ELR (cell line): ENCODE data around the gene TEKTIP1.
"Not testable (repeated sequence)": the region's sequence is repeated elsewhere in the genome, so short reads cannot be mapped to it uniquely, and the experiment has no call there.

ENCODE experiments used
- DNase-seq: peaks from one replicate; pipeline ENCODE4 v3.0.0-alpha.2; 2015; ENCODE audit warnings: low read depth

TEKTIP1 gene

DNA sequence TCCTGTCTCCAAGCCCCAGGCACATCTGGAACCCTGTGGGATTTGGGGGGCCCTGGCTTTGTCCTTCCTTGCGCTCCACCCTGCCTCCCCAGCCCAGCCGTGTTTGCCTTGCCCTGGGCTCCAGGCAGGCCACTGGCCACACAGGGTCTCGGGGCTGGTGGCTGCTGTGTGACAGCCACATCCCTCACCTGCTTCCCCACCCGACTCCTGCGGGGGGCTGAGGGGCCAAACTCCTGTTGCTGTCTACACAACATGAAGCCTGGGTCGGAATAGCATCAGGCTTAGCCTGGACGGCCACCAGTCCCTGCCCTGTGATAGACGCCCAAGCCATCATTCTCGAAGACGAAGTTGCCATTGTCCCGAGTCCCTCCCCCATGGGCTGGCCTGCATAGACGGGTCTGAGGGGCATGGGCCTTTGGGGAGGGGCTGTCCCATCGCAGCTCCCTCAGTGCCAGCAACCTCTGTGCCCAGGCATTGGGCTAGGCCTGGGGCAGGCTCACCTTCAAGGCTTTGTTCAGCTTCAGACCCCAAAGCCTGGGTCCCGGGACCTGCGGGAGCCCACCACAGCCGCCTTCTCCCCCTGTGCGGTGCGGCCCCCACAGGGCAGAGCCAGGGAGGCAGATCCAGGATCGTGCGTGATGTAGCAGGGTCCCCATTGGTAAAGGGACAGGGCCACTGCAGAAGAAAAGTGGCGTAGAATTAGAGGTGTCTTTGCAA, 15.5 kb upstream of the TEKTIP1 start:
- no peak for DNase-seq

DNA sequence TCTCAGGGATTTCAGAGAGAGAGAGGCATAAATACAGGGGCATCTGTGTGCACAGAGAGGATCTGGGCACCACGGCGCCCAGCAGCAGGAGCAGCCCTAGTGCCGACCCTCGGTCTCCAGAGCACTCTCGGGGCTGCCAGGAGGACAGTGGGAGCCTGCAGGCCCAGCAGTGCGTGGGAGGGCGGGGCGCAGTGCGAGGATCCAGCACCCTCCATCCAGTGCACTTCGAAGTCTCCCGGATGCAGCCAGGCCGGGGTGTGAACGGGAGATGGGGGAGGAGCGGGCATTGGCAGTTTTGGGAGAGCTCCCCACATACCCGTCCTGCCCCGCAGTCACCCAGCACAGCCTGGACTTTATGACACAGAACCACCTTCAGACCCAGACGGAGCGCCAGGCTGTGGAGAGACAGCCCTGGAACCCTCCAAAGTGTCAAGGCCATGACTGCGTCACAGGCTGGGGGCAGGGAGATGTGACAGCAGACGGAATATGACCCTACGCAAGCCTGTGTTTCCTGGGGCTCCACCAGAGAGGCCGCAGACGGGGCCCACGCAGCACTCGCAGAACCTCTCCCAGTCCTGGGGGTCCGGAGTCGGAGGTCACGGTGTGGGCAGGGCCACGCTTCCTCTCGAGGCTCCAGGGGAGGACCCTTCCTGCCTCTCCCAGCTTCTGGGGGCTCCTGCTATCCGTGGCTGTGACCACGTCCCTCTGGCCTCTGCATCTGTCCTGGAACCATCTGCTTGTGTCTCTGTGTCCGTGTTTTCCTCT, 14.7 kb upstream of the TEKTIP1 start:
- no peak for DNase-seq

DNA sequence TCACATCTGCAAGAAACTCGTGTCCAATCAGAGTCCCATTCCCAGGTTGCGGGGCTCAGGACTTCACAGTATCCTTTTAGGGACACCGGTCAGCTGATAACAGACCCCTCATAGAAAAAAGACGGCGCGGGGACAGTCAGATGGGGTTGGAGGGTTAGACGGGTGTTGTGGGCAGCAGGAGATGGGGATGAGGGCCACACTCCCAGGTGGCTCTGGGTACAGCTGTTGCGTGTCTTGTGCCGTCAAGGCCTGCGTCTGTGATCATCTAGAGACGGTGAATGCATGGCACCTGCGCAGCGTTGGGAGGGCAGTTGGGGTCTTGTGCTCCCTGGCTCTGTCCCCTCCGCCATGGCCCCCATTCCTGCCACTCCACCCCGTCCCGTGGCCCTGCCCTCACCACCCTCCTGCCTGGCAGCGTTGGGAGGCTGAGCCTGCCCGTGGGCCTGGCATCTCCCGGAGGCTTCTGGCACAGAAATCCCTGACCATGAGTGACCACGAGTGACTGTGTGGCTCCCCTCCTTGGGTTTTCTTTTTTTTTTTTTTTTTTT, 14.0 kb upstream of the TEKTIP1 start:
- no peak for DNase-seq

DNA sequence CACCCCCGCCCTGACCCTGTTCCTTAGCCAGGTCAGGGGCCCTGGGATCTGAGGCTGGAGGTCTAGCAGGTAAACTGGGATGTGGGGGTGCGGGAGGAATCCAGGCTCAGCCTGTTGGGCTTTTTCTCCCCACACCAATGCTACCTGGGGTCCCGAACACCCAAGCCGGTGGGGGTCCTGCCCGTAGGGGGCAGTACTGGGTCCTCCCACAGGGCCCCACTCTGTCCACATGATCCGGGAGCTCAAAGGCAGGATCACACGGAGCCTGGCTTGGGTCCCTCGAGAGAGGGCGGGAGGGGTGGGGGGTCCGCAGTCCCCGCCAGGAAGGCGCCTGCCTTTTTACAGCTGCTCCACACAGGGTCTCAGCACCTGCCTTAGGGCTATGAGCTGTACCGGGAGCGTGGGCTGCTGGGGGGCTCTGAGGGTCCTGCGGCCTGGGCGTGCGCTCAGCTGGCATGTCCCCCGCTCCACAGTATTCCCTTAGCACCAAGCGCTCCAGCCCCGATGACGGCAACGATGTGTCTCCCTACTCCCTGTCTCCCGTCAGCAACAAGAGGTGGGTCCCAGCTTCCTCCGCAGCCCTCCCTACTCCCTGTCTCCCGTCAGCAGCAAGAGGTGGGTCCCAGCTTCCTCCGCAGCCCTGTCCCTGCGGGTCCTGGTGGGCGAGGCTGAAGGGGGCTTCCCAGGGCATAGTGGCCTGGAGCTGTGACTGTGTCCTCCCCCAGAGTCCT, 12.3 kb upstream of the TEKTIP1 start:
- no peak for DNase-seq

DNA sequence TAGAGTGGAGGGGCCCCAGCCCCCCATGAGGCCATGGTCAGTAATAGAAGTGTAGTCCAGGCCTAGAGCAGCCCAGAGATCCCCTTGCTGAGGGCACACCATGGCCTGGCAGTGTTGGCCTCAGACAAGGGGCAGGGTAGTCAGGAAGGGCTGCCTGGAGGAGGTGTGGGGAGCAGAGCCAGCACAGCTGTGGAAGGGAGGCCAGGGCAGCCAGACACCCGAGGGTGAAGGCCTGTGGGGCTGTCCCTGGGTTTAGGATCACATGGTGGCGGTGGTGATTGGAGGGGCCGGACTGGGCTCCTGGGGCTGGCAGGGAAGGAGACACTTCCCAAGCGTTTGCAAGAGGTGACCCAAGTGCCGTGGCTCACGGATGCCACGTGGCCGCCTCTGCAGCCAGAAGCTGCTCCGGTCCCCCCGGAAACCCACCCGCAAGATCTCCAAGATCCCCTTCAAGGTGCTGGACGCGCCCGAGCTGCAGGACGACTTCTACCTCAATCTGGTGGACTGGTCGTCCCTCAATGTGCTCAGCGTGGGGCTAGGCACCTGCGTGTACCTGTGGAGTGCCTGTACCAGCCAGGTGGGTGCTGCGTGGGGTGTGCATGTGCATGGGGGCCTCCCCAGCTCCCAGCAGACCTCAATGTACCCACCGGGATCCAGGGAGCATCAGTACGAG, 11.6 kb upstream of the TEKTIP1 start:
- DNase-seq = no peak

DNA sequence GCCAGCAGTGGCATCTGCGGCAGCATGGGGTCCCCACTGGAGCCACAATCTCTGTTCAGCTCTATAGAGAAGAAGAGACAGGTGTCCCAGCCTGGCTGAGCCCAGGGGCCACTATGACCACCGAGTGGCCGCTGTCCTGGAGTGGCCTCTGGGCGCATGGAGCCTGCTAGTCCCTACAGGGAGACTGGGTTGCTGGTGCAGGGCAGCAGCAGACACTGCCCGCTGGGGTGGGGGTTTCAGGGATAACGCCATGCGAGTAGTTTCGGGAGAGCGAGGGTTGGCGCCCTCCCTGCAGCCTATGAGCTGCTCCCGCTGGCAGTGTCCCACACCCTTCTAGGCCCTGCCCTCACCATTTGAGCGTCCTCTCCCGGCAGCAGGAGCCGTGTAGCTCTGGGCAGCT, 10.9 kb upstream of the TEKTIP1 start:
- no peak for DNase-seq

DNA sequence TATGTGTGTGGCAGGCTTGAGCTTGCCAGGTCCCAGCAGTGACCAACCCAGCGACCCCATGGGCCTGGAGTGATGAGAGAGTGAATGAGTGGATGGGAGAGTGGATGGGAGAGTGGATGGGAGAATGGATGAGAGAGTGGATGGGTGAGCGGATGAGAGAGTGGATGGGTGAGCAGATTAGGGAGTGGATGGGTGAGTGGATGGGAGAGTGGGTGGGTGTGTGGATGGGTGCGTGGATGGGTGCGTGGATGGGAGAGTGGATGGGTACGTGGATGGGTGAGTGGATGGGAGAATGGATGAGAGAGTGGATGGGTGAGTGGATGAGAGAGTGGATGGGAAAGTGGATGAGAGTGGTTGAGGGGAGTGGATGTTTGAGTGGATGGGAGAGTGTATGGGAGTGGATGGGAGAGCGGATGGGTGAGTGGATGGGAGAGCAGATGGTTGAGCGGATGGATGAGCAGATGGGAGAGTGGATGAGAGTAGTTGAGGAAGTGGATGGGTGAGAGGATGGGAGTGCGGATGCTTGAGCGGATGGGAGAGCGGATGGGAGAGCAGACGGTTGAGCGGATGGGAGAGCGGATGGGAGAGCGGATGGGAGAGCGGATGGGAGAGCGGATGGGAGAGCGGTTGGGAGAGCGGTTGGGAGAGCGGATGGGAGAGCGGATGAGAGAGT, 10.3 kb upstream of the TEKTIP1 start:
- DNase-seq = no peak

DNA sequence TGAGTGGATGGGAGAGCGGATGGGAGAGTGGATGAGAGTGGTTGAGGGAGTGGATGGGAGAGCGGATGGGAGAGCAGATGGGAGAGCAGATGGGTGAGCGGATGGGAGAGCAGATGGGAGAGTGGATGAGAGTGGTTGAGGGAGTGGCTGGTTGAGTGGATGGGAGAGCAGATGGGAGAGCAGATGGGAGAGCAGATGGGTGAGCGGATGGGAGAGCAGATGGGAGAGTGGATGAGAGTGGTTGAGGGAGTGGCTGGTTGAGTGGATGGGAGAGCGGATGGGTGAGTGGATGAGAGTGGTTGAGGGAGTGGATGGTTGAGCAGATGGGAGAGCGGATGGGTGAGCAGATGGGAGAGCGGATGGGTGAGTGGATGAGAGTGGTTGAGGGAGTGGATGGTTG, 9.7 kb upstream of the TEKTIP1 start:
- not testable (repeated sequence) for DNase-seq

DNA sequence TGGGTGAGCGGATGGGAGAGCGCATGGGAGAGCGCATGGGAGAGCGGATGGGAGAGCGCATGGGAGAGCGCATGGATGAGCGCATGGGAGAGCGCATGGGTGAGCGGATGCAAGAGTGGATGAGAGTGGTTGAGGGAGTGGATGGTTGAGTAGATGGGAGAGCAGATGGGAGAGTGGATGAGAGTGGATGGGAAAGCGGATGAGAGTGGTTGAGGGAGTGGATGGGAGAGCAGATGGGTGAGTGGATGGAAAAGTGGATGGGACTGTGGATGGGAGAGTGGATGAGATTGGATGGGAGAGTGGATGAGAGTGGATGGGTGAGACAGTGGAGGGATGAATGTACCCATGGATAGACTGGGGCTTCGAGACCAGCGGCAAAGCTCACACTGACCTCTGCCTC, 8.6 kb upstream of the TEKTIP1 start:
- no peak for DNase-seq

DNA sequence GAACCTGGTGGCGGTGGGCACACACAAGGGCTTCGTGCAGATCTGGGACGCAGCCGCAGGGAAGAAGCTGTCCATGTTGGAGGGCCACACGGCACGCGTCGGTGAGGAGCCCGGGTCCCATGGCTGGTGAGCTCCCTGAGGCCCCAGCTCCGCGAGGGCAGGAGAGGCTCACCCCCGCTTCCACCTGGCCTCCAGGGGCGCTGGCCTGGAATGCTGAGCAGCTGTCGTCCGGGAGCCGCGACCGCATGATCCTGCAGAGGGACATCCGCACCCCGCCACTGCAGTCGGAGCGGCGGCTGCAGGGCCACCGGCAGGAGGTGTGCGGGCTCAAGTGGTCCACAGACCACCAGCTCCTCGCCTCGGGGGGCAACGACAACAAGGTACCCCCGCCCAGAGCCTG, 7.3 kb upstream of the TEKTIP1 start:
- no peak for DNase-seq

DNA sequence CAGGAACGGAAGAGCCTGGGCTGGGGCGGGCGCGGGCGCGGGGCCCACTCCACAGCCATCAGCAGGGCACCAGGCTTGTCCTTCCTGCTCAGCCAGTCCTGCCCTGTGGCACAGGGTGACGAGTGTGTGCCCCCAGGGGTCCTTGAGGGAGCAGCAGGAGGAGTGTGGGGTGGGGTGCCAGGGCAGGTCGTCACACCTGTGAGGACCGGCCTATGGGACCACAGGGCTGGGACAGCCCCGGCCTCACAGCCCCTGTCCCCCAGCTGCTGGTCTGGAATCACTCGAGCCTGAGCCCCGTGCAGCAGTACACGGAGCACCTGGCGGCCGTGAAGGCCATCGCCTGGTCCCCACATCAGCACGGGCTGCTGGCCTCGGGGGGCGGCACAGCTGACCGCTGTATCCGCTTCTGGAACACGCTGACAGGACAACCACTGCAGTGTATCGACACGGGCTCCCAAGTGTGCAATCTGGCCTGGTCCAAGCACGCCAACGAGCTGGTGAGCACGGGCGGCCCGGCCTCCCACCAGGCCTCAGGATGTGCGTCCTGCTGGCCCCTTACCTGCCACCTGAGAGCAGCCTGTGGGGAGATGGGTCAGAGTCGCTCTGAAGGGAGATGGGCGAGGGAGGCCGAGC, 6.7 kb upstream of the TEKTIP1 start:
- DNase-seq = no peak

DNA sequence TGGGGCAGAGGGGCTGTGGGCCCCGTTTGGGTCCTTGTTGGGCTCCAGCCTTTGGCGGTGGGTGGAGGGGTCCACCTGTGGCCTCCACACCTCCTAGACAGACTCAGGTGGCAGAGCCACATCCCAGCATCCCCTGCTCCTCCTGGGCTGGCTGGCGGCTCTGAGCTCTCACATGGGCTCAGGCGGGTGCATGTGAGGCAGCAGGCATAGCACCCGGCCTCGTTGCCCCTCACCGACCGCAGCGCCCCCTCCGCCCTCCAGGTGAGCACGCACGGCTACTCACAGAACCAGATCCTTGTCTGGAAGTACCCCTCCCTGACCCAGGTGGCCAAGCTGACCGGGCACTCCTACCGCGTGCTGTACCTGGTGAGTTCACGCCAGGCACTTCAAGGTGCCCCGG, 5.9 kb upstream of the TEKTIP1 start:
- no peak for DNase-seq

DNA sequence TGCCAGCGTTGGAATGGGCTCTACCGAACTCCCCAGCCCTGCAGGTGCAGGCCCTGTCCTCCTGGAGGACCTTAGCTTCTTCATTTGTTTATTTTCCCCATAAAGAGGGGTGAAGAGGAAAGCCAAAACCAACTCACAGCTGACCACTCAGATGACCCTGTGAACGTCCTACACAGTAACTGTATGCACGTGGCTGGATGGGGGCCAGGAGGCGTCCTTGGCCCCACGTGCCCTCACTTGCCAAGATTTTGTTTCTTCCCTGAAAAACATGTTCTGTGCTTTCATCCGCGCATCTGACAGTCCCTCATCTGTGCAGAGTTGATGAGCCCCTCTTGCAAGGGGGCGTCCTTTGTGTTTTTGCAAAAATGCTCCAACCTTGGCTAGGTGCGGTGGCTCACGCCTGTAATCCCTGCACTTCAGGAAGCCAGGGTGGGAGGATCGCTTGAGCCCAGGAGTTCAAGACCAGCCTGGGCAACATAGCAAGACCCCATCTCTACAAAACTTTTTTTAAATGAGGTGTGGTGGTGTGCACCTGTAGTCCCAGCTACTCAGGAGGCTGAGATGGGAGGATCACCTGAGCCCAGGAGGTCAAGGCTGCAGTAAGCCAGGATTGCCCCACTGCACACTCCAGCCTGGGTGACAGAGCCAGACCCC, 5.3 kb upstream of the TEKTIP1 start:
- no peak for DNase-seq

DNA sequence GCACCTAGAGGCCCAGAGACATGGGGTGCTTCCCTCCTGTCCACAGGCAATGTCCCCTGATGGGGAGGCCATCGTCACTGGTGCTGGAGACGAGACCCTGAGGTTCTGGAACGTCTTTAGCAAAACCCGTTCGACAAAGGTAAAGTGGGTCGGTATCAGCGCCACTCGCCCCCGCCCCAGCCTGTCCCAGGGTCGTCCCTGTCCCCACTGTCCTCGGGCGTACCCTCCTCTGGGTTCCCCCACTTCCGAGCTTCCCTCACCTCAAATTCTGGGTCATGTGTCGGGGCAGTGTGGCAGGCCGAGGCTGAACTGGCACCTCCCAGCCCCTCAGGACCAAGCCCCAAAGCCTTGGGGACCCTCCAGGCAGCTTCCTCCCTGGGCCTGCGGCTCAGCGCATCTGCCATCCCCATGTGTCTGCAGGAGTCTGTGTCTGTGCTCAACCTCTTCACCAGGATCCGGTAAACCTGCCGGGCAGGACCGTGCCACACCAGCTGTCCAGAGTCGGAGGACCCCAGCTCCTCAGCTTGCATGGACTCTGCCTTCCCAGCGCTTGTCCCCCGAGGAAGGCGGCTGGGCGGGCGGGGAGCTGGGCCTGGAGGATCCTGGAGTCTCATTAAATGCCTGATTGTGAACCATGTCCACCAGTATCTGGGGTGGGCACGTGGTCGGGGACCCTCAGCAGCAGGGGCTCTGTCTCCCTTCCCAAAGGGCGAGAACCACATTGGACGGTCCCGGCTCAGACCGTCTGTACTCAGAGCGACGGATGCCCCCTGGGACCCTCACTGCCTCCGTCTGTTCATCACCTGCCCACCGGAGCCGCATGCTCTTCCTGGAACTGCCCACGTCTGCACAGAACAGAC, 4.4 kb upstream of the TEKTIP1 start:
- no peak for DNase-seq

DNA sequence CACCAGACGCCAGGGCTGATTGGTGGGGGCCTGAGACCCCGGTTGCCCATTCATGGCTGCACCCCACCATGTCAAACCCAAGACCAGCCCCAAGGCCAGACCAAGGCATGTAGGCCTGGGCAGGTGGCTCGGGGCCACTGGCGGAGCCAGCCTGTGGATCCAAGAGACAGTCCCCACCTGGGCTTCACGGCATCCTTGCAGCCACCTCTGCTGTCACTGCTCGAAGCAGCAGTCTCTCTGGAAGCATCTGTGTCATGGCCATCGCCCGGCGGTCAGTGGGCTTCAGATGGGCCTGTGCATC, 3.8 kb upstream of the TEKTIP1 start:
- DNase-seq = no peak

DNA sequence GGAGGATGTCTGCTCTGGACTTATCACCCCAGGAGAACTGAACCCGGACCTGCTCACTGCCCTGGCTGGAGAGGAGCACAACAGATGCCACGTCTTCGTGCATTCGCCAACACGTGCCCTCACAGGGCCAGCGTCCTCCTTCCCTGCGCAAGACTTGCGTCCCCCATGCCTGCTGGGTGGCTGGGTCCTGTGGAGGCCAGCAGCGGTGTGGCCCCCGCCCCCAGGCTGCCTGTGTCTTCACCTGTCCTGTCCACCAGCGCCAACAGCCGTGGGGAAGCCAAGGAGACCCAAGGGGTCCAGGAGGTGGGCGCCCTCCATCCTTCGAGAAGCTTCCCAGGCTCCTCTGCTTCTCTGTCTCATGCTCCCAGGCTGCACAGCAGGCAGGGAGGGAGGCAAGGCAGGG, 3.4 kb upstream of the TEKTIP1 start:
- no peak for DNase-seq

DNA sequence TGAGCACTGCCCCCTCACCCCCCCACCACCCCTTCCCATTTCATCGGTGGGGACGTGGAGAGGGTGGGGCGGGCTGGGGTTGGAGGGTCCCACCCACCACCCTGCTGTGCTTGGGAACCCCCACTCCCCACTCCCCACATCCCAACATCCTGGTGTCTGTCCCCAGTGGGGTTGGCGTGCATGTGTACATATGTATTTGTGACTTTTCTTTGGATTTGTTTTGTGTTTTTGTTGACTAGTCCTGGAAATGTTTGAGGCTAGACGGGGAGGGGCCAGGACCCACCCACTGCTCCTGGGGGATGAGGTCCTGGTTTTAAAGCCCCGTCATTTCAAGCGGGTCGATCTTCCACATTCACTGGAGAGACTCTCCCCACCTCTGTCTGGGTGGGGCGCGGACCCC, 3.0 kb upstream of the TEKTIP1 start:
- no peak for DNase-seq

DNA sequence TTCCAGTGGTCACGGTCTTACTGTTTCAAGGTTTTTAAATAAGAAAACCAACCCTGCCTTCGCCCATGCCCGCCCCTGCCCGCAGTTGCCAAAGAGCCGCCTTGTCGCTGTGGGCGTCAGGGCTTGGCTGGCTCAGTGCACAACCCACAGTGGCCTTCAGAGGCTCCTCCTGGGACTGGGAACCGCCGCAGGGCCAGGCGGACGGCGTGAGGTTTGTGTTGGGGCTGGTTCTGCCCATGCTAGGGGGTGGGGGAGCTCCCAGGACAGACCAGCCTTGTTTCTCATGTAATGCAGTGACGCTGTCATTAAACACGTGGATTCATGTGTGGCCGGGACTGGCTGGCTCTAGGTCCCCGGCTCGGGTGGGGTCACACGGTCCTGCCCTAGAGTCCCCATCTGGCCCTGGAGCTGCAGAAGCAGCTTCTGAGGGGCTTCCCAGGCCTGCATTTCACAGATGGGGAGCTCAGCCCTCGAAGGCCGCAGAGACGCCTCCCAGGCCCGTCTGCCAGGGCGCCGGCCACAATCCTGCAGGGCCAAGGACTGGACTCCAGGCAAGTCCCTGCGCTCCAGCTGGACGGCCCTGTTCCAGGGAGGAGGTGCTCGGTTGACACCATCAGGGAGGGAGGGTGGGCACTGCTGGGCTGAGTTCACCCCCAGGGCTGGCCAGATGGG, 2.4 kb upstream of the TEKTIP1 start:
- DNase-seq = no peak

DNA sequence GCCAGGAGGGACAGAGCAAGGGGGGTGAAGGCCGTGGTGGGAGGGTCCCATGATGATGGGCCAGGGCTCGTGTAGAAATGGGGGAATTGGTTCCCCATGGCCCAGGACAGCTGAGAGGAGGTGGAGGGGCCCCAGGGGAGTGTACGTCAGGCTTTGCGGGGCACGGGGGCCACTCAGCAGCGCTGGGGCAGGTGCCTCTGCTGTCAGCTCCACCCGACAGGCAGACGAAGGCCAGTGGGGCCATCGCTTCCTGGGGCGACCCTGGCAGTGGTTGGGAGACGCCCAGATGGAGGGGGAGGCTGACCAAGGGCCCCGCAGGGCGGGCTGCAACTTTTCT, 1.9 kb upstream of the TEKTIP1 start:
- no peak for DNase-seq
